Astrocyte (in vitro differentiated cells and primary cell): ENCODE measurements around the gene SCLY. TPM values are rescaled to one million over a fixed set of nuclear protein-coding genes. Genes with fewer than 3 reads are reported as not detected.

ENCODE experiments used
- DNase-seq: peaks from one replicate; pipeline ENCODE4 v3.0.0-alpha.2; 2010; ENCODE audit warnings: low read depth
- FAIRE-seq: peaks from 2 replicates; lab custom pipeline; 2011; peaks lifted over from hg19 to GRCh38; lab: Jason Lieb, UNC
- H2AFZ ChIP-seq: 2 replicates; pipeline ENCODE4 v1.6.0; 2012; ENCODE audit warnings: low read depth, low read length, inconsistent platforms
- H3K27ac ChIP-seq: 2 replicates; pipeline ENCODE4 v1.5.1; 2011; ENCODE audit warnings: low read depth, low read length, inconsistent platforms
- H3K27me3 ChIP-seq: 2 replicates; pipeline ENCODE4 v1.6.0; 2011; ENCODE audit warnings: low read length, inconsistent platforms; ENCODE audit not compliant: insufficient read depth
- H3K36me3 ChIP-seq: 2 replicates; pipeline ENCODE4 v1.5.1; 2011; ENCODE audit warnings: low read length, inconsistent platforms; ENCODE audit not compliant: insufficient read depth
- H3K4me1 ChIP-seq: 2 replicates; pipeline ENCODE4 v1.5.1; 2011; ENCODE audit warnings: low read length, inconsistent platforms; ENCODE audit not compliant: insufficient read depth
- H3K4me2 ChIP-seq: 2 replicates; pipeline ENCODE4 v1.6.0; 2012; ENCODE audit warnings: low read length, inconsistent platforms
- H3K4me3 ChIP-seq: 2 replicates; pipeline ENCODE4 v1.5.1; 2011; ENCODE audit warnings: low read depth, mild to moderate bottlenecking, low read length, inconsistent platforms; ENCODE audit not compliant: insufficient read depth
- H3K79me2 ChIP-seq: 2 replicates; pipeline ENCODE4 v1.6.0; 2012; ENCODE audit warnings: mild to moderate bottlenecking, low read length, inconsistent platforms; ENCODE audit not compliant: insufficient read depth
- H3K9ac ChIP-seq: 2 replicates; pipeline ENCODE4 v1.6.0; 2012; ENCODE audit warnings: mild to moderate bottlenecking, low read length, inconsistent platforms
- H3K9me3 ChIP-seq: 2 replicates; pipeline ENCODE4 v1.5.1; 2012; ENCODE audit warnings: low read depth, mild to moderate bottlenecking, low read length, inconsistent platforms; ENCODE audit not compliant: insufficient read depth
- H4K20me1 ChIP-seq: 2 replicates; pipeline ENCODE4 v1.6.0; 2012; ENCODE audit warnings: low read length, inconsistent platforms; ENCODE audit not compliant: insufficient read depth
- H3K27ac Mint-ChIP-seq: one replicate; pipeline ENCODE4 v1.8.0; 2021; ENCODE audit warnings: mild to moderate bottlenecking, mixed read lengths; ENCODE audit not compliant: unreplicated experiment
- H3K27me3 Mint-ChIP-seq: one replicate; pipeline ENCODE4 v1.8.0; 2021; ENCODE audit warnings: low read depth, mixed read lengths; ENCODE audit not compliant: unreplicated experiment
- H3K36me3 Mint-ChIP-seq: one replicate; pipeline ENCODE4 v1.8.0; 2021; ENCODE audit warnings: low read depth, mixed read lengths; ENCODE audit not compliant: unreplicated experiment
- H3K4me1 Mint-ChIP-seq: one replicate; pipeline ENCODE4 v1.8.0; 2021; ENCODE audit warnings: low read depth, mixed read lengths; ENCODE audit not compliant: unreplicated experiment
- H3K4me3 Mint-ChIP-seq: one replicate; pipeline ENCODE4 v1.8.0; 2021; ENCODE audit warnings: mild to moderate bottlenecking, moderate library complexity, mixed read lengths; ENCODE audit not compliant: unreplicated experiment
- H3K9me3 Mint-ChIP-seq: one replicate; pipeline ENCODE4 v1.8.0; 2021; ENCODE audit warnings: mild to moderate bottlenecking, mixed read lengths; ENCODE audit not compliant: unreplicated experiment
- EZH2 ChIP-seq: IDR thresholded peaks from 2 replicates; pipeline ENCODE4 v1.6.1; 2012; ENCODE audit warnings: mild to moderate bottlenecking, low read length, inconsistent platforms; ENCODE audit not compliant: insufficient read depth
- total RNA-seq: library from RNA; stranded (reverse); gene quantifications from 2 replicates; pipeline ENCODE4 v1.2.1, GENCODE V29; 2021
- TF ChIP-seq, protein P1 (sequence below): IDR thresholded peaks from 2 replicates; pipeline ENCODE4 v1.5.1; 2011; ENCODE audit warnings: low read depth, mild to moderate bottlenecking, inconsistent platforms, low read length, moderate library complexity; ENCODE audit not compliant: insufficient read depth

SCLY gene
- total RNA-seq, 1 donor from 2014 or later: 15.4 TPM

- DNase-seq (no peak), FAIRE-seq (no peak)
- Mint-ChIP-seq H3K9me3 (peaks cover 6% of the 10 kb centered on the region), H3K27me3 (no peaks in the 10 kb centered on the region), H3K36me3 (peaks cover 41% of the 10 kb centered on the region), H3K4me3 (no peak overlapping the region), H3K27ac (no peak overlapping the region), H3K4me1 (no peaks in the 10 kb centered on the region)
- Histone ChIP-seq H4K20me1 (no peaks in the 10 kb centered on the region), H3K27me3 (no peaks in the 10 kb centered on the region), H3K9me3 (no peaks in the 10 kb centered on the region), H3K27ac (no peak overlapping the region), H3K79me2 (no peaks in the 10 kb centered on the region), H3K9ac (no peak overlapping the region), H3K4me3 (no peak overlapping the region), H3K4me2 (no peak overlapping the region), H3K36me3 (no peaks in the 10 kb centered on the region), H3K4me1 (no peaks in the 10 kb centered on the region), H2AFZ (no peak overlapping the region)
- TF ChIP-seq, protein P1, sequence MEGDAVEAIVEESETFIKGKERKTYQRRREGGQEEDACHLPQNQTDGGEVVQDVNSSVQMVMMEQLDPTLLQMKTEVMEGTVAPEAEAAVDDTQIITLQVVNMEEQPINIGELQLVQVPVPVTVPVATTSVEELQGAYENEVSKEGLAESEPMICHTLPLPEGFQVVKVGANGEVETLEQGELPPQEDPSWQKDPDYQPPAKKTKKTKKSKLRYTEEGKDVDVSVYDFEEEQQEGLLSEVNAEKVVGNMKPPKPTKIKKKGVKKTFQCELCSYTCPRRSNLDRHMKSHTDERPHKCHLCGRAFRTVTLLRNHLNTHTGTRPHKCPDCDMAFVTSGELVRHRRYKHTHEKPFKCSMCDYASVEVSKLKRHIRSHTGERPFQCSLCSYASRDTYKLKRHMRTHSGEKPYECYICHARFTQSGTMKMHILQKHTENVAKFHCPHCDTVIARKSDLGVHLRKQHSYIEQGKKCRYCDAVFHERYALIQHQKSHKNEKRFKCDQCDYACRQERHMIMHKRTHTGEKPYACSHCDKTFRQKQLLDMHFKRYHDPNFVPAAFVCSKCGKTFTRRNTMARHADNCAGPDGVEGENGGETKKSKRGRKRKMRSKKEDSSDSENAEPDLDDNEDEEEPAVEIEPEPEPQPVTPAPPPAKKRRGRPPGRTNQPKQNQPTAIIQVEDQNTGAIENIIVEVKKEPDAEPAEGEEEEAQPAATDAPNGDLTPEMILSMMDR: no peak
- TF ChIP-seq EZH2: no peak
Measured at GRCh38 chr2:238080518-238080917, 19.7 kb downstream of the SCLY start.

- no peak for FAIRE-seq
- H3K36me3 ChIP-seq: no peaks in the 10 kb centered on the region
- H3K36me3 Mint-ChIP-seq: peaks cover 41% of the 10 kb centered on the region
Measured at GRCh38 chr2:238081150-238081549, 20.3 kb downstream of the SCLY start.

DNA sequence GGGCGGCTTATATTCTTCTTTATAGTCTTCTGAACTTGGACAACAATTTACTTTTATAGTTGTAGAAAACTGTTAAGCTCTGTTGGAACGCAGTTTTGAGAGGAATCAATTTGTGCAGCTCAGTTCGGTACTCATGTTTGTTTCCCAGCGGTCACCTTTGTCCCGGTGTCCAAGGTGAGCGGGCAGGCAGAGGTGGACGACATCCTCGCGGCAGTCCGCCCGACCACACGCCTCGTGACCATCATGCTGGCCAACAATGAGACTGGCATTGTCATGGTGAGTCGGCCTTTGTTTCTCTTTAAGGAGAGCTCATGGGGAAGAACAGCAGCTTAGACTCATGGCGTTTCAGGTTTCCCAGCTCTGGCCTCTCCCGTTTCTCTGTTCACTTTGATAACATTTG, 20.8 kb downstream of the SCLY start:
- no peak overlapping the region for H3K4me3 Mint-ChIP-seq
- H4K20me1 ChIP-seq: no peaks in the 10 kb centered on the region
- H3K36me3 ChIP-seq: no peaks in the 10 kb centered on the region
- H3K9ac ChIP-seq: no peak overlapping the region
- H2AFZ ChIP-seq: no peak overlapping the region
- H3K27me3 Mint-ChIP-seq: no peaks in the 10 kb centered on the region
- TF ChIP-seq EZH2: no peak
- TF ChIP-seq, protein P1: no peak
- H3K4me2 ChIP-seq: no peak overlapping the region
- FAIRE-seq (no peak), DNase-seq (no peak)
- no peaks in the 10 kb centered on the region for H3K27me3 ChIP-seq
- H3K27ac ChIP-seq: no peak overlapping the region
- H3K9me3 ChIP-seq: no peaks in the 10 kb centered on the region
- no peaks in the 10 kb centered on the region for H3K4me1 Mint-ChIP-seq
- no peaks in the 10 kb centered on the region for H3K4me1 ChIP-seq
- H3K79me2 ChIP-seq: no peaks in the 10 kb centered on the region
- H3K9me3 Mint-ChIP-seq: peaks cover 6% of the 10 kb centered on the region
- H3K27ac Mint-ChIP-seq: no peak overlapping the region
- no peak overlapping the region for H3K4me3 ChIP-seq
- H3K36me3 Mint-ChIP-seq: peaks cover 39% of the 10 kb centered on the region

More at GRCh38 chr2:238081150-238081549, 20.3 kb downstream of the SCLY start:
- H3K4me3 Mint-ChIP-seq: no peak overlapping the region
- Histone ChIP-seq H4K20me1 (no peaks in the 10 kb centered on the region), H3K9ac (no peak overlapping the region), H3K4me1 (no peaks in the 10 kb centered on the region), H3K27me3 (no peaks in the 10 kb centered on the region), H3K79me2 (no peaks in the 10 kb centered on the region), H3K27ac (no peak overlapping the region), H3K4me2 (no peak overlapping the region), H3K4me3 (no peak overlapping the region), H2AFZ (no peak overlapping the region), H3K9me3 (no peaks in the 10 kb centered on the region)
- no peaks in the 10 kb centered on the region for H3K4me1 Mint-ChIP-seq
- DNase-seq: no peak
- peaks cover 6% of the 10 kb centered on the region for H3K9me3 Mint-ChIP-seq
- no peaks in the 10 kb centered on the region for H3K27me3 Mint-ChIP-seq
- H3K27ac Mint-ChIP-seq: no peak overlapping the region
- TF ChIP-seq, protein P1: no peak
- TF ChIP-seq EZH2: no peak
